ENCODE data around the gene CSTF2T. TPM values are rescaled to one million over a fixed set of nuclear protein-coding genes. Genes with fewer than 3 reads are reported as not detected.

Gene CSTF2T
- total RNA-seq, 1 experiment from 2014 or later: 22.4 TPM

DNA sequence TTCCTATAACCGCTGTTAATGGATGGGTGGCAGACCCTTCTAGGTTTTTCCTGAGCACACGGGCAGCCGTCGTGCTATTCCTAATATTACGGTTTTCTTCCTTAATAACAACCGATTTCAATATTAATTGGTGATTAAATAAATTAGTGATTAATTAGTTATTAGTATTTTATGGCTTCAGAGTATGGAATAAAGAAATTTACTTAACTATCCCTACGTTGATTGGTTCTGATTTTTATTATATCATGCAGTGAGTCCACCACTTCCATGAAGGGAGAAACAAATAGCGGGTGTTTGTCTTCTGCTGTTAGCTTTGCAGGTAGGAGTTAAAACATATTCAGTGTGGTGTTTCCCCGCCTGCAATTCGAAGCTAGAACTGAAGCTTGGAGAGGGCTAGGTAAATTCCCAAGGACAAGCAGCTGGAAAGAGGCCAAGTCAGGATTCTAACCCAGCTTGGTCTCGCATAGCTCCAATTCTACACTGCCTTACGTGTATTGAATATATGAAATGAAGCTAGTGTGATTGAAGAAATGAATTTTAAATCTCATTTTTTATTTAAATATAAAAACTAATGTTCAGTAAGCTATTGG lies 928 bp upstream of the CSTF2T start:
- Histone ChIP-seq H2AFZ (peak overlapping the region; percentile 98), H3K27ac (peak overlapping the region; percentile 69), H4K20me1 (ENCODE audit: insufficient read depth) (0 out of 2 replicates have a peak, but pooled peaks cover 4% of the 10 kb centered on the region), H3K9me3 (ENCODE audit: insufficient read depth, low read depth) (no peaks in the 10 kb centered on the region), H3F3A (ENCODE audit: insufficient read depth, low read depth) (no peaks in the 10 kb centered on the region), H3K27me3 (ENCODE audit: insufficient read depth, low read depth) (no peaks in the 10 kb centered on the region), H3K9me2 (ENCODE audit: insufficient read depth) (no peaks in the 10 kb centered on the region), H3K4me3 (peak overlapping the region; percentile 81), H3K4me2 (peak overlapping the region; percentile 79), H3K4me1 (replicated peaks; ENCODE audit: insufficient read depth) (peaks cover 16% of the 10 kb centered on the region; the same call in 1 of the 2 replicates), H3K79me2 (ENCODE audit: low read depth) (peaks cover 33% of the 10 kb centered on the region), H3K36me3 (ENCODE audit: low read depth) (0 out of 2 replicates have a peak, but pooled peaks cover 7% of the 10 kb centered on the region)
- intact Hi-C loops (cut with micrococcal nuclease; ENCODE audit: unreplicated experiment): no loop called here
- TSS peak; percentile 84 for BruUV-seq (replicated peaks)
- CTCF ChIA-PET: no interaction called here
- DNase-seq: no peak
- POLR2A ChIA-PET (ENCODE audit: unreplicated experiment): interaction anchor here (0.7 kb wide), 1 partner anchor 100 kb away, joined by 7 read pairs; no protein-coding TSS in a partner anchor
- no peak for TF ChIP-seq EZH2 (IDR thresholded peaks at IDR 0.05; ENCODE audit: low read depth)
- TF ChIP-seq, protein P1, sequence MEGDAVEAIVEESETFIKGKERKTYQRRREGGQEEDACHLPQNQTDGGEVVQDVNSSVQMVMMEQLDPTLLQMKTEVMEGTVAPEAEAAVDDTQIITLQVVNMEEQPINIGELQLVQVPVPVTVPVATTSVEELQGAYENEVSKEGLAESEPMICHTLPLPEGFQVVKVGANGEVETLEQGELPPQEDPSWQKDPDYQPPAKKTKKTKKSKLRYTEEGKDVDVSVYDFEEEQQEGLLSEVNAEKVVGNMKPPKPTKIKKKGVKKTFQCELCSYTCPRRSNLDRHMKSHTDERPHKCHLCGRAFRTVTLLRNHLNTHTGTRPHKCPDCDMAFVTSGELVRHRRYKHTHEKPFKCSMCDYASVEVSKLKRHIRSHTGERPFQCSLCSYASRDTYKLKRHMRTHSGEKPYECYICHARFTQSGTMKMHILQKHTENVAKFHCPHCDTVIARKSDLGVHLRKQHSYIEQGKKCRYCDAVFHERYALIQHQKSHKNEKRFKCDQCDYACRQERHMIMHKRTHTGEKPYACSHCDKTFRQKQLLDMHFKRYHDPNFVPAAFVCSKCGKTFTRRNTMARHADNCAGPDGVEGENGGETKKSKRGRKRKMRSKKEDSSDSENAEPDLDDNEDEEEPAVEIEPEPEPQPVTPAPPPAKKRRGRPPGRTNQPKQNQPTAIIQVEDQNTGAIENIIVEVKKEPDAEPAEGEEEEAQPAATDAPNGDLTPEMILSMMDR (conservative IDR thresholded peaks at IDR 0.05): no peak

DNA sequence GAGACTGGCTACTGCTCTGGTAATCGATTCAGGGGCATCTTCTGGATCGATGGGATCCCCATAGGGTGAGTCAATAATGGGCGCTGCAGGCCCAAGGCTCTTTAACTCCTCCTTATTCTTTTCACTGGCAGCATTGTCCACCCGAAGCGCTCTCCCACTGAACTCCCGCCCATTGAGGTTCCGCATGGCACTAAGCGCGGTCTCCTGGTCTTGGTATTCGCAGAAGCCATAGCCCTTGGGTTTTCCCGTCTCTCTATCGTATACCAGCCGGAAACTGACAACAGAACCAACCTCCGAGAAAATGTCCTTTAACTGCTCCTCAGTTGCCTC lies 285 bp downstream of the CSTF2T start:
- Histone ChIP-seq H3K4me2 (peak overlapping the region; percentile 79), H3K27me3 (ENCODE audit: insufficient read depth, low read depth) (no peaks in the 10 kb centered on the region), H3K4me1 (replicated peaks; ENCODE audit: insufficient read depth) (peaks cover 16% of the 10 kb centered on the region; the same call in 1 of the 2 replicates), H3F3A (ENCODE audit: insufficient read depth, low read depth) (no peaks in the 10 kb centered on the region), H3K4me3 (peak overlapping the region; percentile 81), H2AFZ (peak overlapping the region; percentile 98), H3K36me3 (ENCODE audit: low read depth) (0 out of 2 replicates have a peak, but pooled peaks cover 7% of the 10 kb centered on the region), H4K20me1 (ENCODE audit: insufficient read depth) (0 out of 2 replicates have a peak, but pooled peaks cover 4% of the 10 kb centered on the region), H3K9me2 (ENCODE audit: insufficient read depth) (no peaks in the 10 kb centered on the region), H3K9me3 (ENCODE audit: insufficient read depth, low read depth) (no peaks in the 10 kb centered on the region), H3K27ac (peak overlapping the region; percentile 69; the same call in 1 of the 2 replicates), H3K79me2 (ENCODE audit: low read depth) (peaks cover 33% of the 10 kb centered on the region)
- peak in 1 of 2 experiments; percentile 42 for DNase-seq
- TF ChIP-seq, protein P1 (conservative IDR thresholded peaks at IDR 0.05): no peak
- no peak for TF ChIP-seq EZH2 (IDR thresholded peaks at IDR 0.05; ENCODE audit: low read depth)
- ChIA-PET POLR2A (ENCODE audit: unreplicated experiment) (no interaction called here), CTCF (interaction anchor here (0.6 kb wide), 1 partner anchor 36 kb away, joined by 3 read pairs; no protein-coding TSS in a partner anchor)
- intact Hi-C loops (cut with micrococcal nuclease; ENCODE audit: unreplicated experiment): no loop called here
- BruUV-seq (replicated peaks): no TSS peak

DNA sequence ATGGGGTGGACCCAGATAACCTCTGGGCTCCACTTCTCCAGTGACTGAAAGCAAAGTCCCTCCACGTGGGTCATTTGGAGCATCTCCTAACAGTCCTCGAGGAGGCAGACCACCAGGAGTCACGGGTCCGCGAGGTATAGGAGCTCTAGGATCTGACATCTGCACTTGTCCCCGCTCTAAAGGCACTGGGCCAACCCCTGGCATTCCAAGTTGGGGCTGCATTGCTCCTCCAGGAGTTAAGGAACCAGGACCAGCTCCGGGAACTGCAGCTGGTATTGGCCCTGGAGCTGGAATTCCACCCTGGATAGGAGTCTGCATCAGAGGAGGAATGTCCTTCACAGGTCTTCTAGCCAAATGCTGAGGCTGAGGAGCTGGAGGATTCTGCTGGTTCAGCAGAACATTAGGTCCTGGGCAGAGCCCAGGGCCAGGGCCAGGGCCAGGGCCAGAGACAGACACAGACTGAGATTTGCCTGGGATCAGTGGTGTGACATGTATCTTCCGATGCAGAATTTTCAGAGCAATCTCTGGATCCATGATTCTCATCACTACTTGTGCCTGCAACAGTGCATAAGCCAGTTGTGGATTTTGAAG lies 827 bp downstream of the CSTF2T start:
- CTCF ChIA-PET: interaction anchor here (0.6 kb wide), 1 partner anchor 35 kb away, joined by 3 read pairs; no protein-coding TSS in a partner anchor
- H3K79me2 ChIP-seq (ENCODE audit: low read depth): peaks cover 33% of the 10 kb centered on the region
- H3K27me3 ChIP-seq (ENCODE audit: insufficient read depth, low read depth): no peaks in the 10 kb centered on the region
- H3K36me3 ChIP-seq (ENCODE audit: low read depth): 0 out of 2 replicates have a peak, but pooled peaks cover 7% of the 10 kb centered on the region
- no peaks in the 10 kb centered on the region for H3K9me3 ChIP-seq (ENCODE audit: insufficient read depth, low read depth)
- peak overlapping the region; percentile 98 for H2AFZ ChIP-seq
- H3K4me2 ChIP-seq: peak overlapping the region; percentile 79
- 0 out of 2 replicates have a peak, but pooled peaks cover 4% of the 10 kb centered on the region for H4K20me1 ChIP-seq (ENCODE audit: insufficient read depth)
- no peak for TF ChIP-seq EZH2 (IDR thresholded peaks at IDR 0.05; ENCODE audit: low read depth)
- TF ChIP-seq, protein P1 (conservative IDR thresholded peaks at IDR 0.05): no peak
- DNase-seq: no peak
- H3K4me1 ChIP-seq (replicated peaks; ENCODE audit: insufficient read depth): peaks cover 16% of the 10 kb centered on the region; the same call in 1 of the 2 replicates
- intact Hi-C loops (cut with micrococcal nuclease; ENCODE audit: unreplicated experiment): no loop called here
- H3K9me2 ChIP-seq (ENCODE audit: insufficient read depth): no peaks in the 10 kb centered on the region
- H3K4me3 ChIP-seq: peak overlapping the region; percentile 81
- POLR2A ChIA-PET (ENCODE audit: unreplicated experiment): no interaction called here
- no peak overlapping the region for H3K27ac ChIP-seq
- BruUV-seq (replicated peaks): TSS peak; percentile 67
- H3F3A ChIP-seq (ENCODE audit: insufficient read depth, low read depth): no peaks in the 10 kb centered on the region; the same call in 1 of the 2 replicates

Measured in PC-9 (cell line).